ENCODE results near the gene ENTREP3.
"Not testable (repeated sequence)": the region's sequence is repeated elsewhere in the genome, so short reads cannot be mapped to it uniquely, and the experiment has no call there.

Gene ENTREP3

DNA sequence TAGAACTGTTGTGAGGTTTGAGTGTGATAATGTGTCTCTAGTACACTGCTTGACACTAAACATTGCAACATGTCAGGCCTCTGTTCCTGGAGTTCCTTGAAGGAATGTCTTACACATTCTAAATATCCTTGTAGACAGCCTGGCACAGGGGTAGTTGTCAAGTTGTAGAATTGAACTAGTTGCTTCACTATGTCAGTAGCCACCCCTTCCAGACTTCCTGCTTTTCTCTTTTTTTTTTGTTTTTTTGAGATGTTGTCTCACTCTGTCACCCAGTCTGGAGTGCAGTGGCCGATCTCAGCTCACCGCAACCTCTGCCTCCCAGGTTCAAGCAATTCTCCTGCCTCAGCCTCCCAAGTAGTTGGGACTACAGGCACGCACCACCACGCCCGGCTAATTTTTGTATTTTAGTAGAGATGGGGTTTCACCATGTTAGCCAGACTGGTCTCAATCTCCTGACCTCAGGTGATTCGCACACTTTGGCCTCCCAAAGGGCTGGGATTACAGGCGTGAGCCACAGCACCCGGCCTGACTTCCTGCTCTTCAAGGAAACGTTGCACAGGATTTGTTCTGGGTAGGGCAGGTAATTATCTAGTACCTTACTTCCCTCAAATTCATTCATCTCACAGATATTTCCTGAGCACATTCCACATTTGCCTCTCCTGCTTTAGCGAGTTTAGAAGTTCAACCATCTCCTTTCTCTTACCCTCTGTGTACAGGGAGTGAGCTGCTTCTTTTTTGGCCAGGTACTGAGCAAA is 34.9 kb downstream of the ENTREP3 start:
- not testable (repeated sequence) for DNase-seq

DNA sequence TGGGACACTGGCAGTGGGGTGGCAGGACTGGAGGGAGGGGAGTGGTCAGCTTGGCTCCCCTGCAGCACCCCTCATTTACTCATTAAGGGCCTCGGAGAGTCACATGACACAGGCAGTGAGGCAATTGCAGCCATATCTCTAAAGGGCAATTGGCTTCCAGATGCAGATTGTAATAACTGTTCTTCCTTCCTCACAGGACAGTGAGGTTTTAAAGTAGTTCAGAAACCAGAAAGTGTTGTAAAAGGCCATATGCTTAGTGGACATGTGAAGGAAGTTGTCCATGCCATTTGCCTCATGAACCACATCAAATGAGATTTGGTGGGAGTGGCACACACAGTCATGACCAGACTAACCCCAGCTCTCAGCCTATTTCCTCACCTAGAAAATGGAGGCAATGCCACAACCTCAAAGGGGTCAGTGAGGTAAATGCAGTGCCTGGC is 35.7 kb downstream of the ENTREP3 start:
- DNase-seq: no peak

DNA sequence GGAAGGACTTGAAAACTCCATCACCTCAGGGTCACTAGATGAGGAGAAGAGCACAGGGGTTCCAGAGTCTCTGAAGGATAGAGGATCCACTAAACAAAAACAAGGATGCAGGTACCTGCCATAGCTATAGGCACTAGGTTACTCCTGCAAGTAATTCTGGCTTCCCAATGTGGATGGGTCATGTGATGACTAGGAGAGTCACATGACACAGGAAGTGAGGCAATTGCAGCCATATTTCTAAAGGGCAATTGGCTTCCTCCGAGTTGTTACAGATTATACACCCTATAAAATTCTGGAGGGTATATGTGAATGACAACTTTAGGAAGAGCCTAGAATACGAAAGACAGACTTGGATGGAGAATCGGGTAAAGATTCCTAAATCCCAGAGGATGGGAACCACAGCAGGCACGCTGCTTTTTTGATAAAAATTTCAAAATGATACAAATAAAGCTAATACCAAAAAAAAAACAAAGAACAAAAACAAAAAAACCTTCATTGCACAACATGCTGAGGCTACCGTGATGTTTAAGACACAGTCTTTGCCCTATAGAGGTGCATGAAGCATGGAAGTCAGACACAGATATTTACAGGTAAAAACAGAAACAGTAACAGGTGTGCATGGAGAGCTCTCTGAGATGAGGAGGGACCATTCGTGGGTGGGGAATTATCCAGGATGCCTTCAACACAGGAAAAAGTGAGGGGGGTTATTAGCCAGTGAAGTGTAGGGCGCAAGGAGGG is 36.3 kb downstream of the ENTREP3 start:
- no peak for DNase-seq

DNA sequence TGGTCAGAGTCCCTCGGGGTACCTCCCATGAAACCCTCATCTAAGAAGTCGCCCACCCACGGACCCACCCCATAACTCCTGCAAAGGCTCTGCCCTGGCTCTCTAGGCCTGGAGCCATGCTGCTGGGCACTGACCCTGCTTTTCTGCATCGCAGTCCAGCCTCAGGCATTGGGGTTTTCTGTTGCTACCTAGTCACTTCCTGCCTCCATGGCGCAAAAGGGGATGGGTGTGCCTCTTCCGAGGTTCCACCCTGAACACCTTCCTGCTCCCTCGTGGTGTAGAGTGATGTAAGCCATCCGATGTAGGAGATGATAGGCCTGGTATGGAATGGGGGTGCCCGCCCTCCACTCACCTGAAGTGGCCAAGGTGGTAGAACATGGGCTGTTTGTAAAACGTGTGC is 40.6 kb downstream of the ENTREP3 start:
- not testable (repeated sequence) for DNase-seq

DNA sequence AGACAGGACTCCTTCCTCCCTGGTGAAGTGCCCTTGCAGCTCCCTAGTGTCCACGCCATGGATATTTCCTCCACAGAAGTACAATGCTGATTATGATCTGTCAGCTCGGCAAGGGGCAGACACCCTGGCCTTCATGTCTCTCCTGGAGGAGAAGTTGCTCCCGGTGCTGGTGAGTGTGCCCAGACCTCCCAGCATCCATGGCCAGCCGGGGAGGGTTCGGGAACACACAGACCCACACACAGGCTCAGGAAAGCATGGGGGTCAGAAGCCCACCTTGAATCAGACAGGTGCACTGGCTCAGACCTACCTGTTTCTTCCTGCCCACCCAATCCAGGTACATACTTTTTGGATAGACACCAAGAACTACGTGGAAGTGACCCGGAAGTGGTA is 43.2 kb downstream of the ENTREP3 start:
- not testable (repeated sequence) for DNase-seq

DNA sequence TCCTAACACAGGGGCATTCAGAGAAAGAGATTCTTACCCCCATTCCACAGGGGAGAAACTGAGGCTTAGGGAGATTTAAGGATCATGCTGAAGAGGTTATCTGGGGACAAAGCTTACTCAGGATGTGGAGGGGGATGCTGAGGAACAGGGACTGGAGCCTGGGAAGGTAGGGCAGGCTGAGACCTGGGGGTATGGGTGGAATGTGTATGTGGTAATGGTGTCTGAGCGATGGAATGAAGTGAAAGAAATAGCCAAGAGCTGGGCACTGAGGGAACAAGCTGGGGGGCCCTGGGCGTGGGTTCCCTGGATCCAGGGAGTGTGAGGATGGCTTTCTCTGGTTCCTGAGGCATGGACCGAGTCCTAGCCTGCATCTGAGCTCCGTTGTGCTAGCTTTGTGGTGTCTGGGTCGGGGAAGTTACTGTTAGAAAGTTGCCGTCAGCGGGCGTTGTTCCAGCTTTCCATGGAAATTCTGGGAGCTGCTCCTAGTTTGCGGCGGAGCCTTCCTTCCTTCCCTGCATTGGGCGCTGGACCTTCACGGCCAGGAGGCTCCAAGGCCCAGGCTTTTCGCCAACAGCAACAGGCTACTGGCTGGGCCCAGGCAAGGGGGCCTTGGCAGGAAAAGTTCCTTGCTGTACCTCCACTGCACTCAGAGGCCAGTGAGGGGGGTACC is 43.8 kb downstream of the ENTREP3 start:
- DNase-seq: not testable (repeated sequence)

DNA sequence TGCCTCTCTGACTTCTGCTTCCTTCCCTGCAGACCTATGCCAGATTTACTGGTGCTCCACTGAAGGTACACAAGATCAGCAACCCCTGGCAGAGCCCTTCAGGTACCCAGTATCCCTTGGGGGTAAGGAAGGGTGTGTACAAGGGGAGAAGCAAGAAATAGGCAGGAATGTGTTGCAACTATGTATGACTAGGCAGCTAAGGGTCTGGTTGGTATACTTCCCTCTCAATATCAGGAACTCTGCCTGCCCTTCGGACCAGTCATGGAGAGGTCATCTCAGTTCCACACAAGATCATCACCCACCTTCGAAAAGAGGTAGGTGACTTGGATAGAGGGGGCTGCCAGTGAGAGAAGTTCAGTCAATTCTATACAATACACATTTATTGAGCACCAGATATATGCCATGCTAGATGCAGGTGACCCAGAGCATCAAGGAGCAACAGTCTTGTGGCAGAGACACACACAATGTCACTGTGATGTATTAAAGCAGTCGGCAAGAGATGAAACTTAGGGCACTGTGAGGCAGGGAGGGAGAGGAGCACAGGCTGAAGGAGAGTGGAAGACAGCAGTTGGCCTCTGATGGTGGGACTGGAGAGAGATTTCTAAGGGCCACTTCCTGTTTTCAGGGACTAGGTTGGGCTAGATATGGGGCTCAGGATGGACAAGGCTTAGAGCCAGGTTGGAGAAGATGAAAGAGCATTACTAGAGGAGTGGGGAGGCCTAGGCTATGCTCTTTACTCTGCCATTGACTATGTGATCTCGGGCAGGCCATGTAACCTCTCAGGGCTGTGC is 44.8 kb downstream of the ENTREP3 start:
- DNase-seq: no peak

DNA sequence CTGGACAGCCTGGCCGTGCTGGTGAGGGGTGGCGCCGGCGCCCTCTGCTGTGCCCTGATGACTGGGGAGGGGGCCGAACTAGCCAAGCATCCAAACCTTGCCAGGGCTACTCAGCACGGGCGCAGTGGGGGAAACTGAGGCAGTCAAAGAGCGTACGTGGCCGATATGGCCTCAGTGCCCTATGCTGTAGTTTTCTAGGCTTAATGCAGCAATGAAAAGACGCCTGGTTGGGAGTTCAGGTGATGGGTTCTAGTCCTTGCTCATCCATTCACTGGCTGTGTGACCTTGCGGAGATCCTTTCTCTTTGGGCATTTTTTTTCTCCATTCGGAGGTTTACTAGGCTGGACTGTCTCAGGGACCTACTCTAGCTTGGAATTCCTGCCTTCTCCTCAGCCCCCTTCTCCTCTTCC is 46.0 kb downstream of the ENTREP3 start:
- no peak for DNase-seq

DNA sequence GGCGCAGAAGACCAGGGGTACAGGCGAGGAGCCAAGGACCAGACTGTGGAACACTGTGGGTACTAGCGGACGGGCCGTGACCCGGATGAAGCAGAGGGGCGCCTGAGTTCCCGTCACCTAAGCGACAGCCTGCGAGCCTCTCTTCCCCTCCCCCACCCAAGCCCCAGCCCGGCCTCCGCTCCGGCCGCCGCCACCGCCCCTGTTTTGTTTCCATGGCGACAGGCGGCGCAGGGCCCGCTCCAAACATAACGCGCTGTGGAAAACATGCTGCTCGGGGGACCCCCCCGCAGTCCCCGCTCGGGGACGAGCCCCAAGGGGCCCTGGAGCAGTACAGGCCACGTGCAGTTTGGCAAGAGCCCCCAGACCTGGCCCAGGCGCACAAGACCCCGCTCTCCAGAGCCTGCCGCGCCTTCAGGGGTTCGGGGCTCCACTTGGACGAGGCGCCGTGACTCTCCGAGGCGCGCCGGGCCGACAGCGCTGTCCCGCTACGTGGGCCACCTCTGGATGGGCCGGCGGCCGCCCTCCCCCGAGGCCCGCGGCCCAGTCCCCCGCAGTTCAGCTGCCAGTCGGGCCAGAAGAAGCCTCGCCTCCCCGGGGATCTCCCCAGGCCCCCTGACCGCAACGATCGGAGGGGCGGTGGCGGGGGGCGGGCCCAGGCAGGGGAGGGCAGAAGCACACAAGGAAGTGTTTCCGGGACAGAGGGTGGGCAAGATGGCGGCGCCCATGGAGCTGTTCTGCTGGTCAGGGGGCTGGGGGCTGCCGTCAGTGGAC is 46.6 kb downstream of the ENTREP3 start, which contains the start of gene MTX1:
MTX1 (plus strand) TSS at position 155 of the 771 bp plus-strand sequence; CDS start at position 265, 110 bp downstream.
- DNase-seq: peak; percentile 91

DNA sequence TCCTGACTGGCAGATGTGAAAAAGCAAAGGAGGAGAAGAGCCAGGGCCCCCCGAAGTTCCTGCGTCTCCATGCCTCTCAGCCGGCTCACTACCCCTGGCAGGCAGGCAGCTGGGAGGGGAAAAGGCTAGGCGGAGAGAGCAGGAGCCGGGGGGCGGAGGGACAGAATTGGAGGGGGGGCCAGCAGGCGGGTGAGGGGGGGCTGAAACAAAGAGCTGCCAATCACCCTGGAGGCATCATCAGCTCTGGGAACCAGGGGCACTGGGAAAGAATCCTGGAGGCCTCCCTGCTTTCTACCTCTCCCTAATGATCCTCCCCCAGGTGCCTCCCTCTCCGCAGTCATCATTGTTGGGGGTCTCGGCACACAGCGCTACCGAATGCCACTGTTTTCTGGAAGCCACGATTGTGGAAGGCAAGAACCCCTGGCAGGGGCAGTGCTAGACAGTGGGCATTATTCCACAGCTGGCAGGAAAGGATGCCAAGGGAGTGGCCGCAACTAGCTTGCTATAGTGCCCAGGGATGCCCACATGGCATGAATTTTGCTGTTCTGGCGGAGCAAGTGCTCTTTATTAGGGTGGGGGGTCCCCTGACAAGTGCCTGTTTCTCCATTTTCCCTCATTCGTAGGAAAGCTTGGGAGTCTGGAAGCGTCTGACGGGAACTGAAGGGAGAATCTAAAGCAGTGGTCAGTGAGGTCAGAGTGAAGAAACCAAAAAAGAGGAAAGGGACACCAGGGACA is 47.3 kb downstream of the ENTREP3 start, which contains the start of gene THBS3:
THBS3 (minus strand) TSS at position 92 of the 735 bp plus-strand sequence; CDS start at position 71, 21 bp downstream.
- DNase-seq: no peak

DNA sequence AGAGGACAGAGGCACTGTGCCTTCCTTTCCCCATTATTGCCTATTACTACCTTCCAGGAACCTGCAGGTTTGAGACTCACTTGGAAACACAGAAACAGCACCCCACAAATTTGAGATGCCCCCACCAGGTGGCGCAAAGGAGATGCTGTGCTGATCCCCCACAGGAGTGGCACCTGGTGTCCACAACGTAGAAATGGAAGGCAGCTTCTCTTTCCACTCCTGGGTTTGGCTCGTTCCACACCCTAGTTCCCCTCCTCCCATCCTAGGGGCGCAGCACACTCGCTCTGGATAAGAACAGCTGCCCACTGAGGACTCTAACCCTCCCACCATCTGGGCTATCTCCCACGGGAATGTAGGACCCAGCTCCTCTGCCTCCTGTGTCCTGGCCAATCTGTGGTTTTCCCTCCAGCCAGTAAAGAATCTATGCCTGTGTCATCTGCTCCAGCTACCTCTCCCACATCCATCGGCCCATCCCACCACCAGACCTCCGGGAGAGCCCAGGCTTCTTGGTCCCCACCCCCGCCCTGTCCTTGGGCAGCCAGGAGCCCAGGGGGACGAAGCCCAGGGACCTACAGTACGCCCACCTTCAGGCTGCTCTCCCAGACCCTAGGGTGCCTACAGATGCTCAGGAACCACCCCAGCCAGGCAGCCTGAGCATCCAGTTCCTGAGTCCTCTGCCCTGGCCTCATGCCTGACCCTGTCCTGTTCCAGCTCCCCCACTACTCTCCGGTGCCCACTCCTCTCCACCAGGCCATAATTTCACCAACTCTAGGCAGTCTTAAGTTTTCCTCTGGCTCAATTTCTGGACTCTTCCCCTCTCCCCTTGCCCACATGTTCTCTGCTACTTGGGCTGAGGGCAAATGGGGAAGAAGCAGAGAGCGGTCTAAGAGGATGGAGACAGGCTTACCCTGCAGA is 48.1 kb downstream of the ENTREP3 start:
- peak; percentile 84 for DNase-seq

DNA sequence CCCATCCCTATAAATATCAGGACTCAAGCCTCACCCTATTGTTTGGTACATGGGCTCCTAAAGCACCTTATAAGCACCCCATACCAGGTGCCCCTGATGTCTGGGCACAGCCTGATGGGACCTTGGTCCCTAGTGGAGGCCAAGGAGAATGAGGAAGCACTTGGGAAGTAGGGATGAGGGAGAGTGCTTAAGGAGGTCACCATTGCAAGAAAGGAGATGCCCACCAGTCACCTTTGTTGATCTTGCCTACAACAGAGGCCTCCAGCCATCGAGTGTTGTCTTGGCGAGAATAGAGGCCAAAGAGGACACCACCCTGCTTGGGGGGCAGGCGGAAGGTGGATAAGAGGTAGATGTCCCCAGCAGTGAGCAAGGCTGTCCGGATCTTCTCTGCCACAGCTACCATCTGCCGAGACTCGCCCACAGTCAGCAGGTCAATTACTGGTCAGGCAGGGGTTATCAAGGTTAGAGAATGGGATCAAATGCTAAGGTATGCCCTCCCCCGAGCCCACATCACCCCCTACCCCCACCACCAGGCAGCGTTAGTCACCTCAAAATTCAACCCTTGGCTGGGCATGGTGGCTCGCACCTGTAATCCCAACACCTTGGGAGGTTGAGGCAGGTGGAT is 49.2 kb downstream of the ENTREP3 start:
- DNase-seq: no peak

DNA sequence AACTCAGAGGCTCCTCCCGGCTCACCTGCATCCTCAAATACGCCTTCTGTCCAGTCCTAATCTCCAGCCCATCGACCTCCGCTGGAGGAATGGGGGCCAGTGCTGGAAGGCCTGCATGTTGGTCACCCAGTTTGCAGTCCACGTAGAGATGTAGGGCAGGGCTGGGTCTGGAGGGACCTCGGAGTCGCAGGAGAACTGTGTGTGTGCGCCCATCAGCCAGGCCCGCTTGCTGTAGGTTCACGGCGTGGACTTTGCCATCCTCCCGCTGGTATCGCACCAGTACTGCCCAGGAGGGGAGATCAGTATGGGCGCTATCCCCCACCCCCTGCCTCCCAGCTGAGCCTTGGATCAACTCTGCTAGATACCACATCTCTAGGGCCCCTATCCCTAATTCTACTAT is 50.2 kb downstream of the ENTREP3 start:
- no peak for DNase-seq

DNA sequence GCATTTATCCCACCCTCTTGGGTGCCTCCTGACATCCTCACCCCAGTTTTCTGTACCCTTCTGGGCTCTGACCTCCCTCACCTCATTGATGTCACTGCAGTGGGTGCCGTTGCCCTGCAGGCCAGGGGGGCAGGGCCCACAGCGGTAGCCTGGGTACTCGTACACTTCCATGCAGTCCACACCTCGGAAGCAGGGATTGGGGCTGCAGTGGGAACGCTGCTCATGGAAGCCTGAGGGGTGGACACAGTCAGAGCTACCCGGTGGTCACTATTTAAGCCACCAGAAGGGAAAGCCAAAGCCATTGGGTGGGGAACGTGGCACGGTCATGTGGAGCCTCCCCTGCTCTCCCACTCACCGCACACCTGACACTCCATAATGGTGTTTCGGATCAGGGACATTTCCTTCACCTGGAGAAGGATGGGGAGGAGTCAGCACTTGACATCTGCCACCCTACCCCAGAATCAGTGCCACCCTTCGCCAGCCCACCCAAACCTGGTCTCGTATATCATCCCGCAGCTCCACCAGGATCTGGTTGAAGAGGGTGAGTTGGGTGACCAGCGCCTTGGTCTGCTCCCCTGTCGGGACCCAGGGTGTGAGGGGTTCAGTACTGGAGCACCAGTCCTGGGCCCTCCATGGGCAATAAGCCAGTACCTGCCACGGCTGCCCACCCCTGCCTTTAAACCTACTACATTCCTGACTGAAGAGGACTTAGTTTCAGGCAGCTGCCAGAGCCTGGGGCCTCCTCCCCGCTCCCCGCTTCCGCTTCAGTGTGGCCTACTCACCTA is 52.4 kb downstream of the ENTREP3 start:
- DNase-seq: no peak

DNA sequence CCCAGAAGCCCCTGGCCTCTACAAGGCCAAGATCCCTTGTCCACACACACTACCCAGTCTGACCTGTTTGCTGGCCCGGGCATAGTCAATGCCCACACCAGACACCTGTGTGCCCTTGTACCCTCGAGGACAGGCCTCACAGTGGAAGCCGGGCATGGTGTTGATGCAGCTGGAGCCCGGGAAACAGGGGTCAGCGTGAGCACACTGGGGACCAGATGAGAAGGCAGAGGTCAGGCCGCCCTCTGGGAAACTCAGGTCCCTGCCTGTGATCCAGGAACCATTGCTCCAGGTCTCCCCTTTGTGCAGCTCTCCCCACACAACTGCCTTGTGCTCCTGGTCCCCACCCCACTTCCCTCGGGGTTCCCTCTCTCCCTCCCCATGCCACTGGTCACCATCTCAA is 53.1 kb downstream of the ENTREP3 start:
- DNase-seq: no peak

DNA sequence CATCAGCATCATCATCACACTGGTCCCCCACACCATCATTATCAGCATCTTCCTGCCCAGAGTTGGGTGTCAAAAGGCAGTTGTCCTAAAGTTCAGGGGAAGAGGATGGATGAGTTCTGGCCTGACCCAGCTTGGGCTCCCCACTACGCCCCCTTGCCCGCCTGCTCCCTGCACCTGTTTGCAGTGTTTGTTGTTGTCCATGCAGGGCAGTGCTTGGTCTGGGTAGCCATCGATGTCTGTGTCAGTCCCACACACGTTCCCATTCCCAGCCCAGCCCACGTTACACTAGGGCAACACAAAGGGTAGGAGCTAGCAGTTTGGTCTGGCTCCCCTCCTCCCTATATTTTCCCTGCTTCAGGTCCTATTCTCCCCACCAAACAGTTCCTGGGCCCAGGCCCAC is 54.4 kb downstream of the ENTREP3 start:
- DNase-seq: no peak

DNA sequence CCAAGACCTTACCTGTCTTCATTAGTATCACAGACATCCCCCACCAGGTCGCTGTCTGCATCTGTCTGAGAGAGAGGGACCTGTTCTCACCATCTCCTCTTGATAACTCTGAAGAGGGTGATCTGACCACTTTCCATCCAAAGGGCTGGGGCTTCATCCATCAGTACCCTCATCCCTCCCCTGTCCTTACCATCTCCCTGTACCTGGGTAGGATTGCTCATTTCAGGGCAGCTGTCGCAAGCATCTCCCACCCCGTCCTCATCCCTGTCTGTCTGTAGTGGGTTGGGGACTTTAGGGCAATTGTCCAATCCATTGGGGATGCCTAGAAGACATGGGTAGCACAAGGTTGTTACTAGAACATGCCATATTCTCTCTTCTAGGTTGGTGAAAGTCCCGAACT is 55.5 kb downstream of the ENTREP3 start:
- no peak for DNase-seq

DNA sequence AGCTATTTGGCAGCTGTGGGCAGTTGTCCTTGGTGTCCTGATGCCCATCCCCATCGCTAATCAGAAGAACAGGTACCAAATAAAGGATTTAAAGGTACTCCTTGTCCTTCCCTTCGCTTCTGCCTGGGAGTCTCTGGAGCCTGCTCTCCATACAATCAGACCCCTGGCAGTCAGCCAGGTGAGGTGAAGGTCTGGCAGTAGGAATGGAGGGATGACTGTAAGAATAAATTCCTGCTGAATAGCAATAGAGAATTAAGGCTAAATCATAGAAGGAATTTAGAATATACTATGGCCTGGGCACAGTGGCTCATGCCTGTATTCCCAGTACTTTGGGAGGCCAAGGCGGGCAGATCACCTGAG is 56.8 kb downstream of the ENTREP3 start:
- DNase-seq: no peak
